Measurements from ENCODE around the gene DCAF12L1. TPM values are rescaled to one million over a fixed set of nuclear protein-coding genes. Genes with fewer than 3 reads are reported as not detected.

Gene DCAF12L1
- not detected in 5 replicates for total RNA-seq (2022; extraction: Qiagen RNA extraction; ENCODE audit: low read depth)

GRCh38 chrX:126552313-126553022, at the start of gene DCAF12L1:
TSS of gene DCAF12L1 (minus strand) at chrX:126552814. CDS start at chrX:126552608, 206 bp downstream.

All from A549 treated with ZK216348 at 1 μM for 4 hours (cell line).